Esophagus (tissue), 2 donors: ENCODE data around the gene DDX10. TPM values are rescaled to one million over a fixed set of nuclear protein-coding genes. Genes with fewer than 3 reads are reported as not detected.

Experiments
- H3K27ac ChIP-seq, 2 donors: one replicate each; pipeline ENCODE4 v1.5.1; 2013; ENCODE audit warnings: low read depth in 2 of 2, mild to moderate bottlenecking in 2 of 2, inconsistent platforms in 1 of 2, low read length in 1 of 2, moderate library complexity in 1 of 2
- H3K27me3 ChIP-seq, 2 donors: one replicate each; pipeline ENCODE4 v1.6.1; 2013; ENCODE audit warnings: low read length in 2 of 2, control low read depth in 1 of 2, mild to moderate bottlenecking in 1 of 2; ENCODE audit not compliant: insufficient read depth in 2 of 2, control insufficient read depth in 1 of 2
- H3K36me3 ChIP-seq, 2 donors: one replicate each; pipeline ENCODE4 v1.6.1; 2013; ENCODE audit warnings: low read length in 1 of 2; ENCODE audit not compliant: control insufficient read depth in 2 of 2, insufficient read depth in 2 of 2
- H3K4me1 ChIP-seq, 2 donors: one replicate each; pipeline ENCODE4 v1.6.1; 2013; ENCODE audit warnings: low read length in 1 of 2; ENCODE audit not compliant: control insufficient read depth in 2 of 2, insufficient read depth in 2 of 2
- H3K4me3 ChIP-seq, 2 donors: one replicate each; pipeline ENCODE4 v1.5.1; 2013; ENCODE audit warnings: low read length in 2 of 2, mild to moderate bottlenecking in 2 of 2, low read depth in 1 of 2, moderate library complexity in 1 of 2
- H3K9me3 ChIP-seq, 2 donors: one replicate each; pipeline ENCODE4 v1.6.1; 2013; ENCODE audit warnings: mild to moderate bottlenecking in 2 of 2, low read depth in 1 of 2, low read length in 1 of 2, moderate library complexity in 1 of 2; ENCODE audit not compliant: control insufficient read depth in 2 of 2, insufficient read depth in 1 of 2
- WGBS, 2 donors: extraction: QIAGEN DNeasy Blood & Tissue Kit; methylation state at CpG; one replicate each; pipeline ENCODE4 v1.1.7; 2013; 5-methylcytosine and 5-hydroxymethylcytosine counted together
- polyA plus RNA-seq, 2 donors: library from polyadenylated mRNA; stranded (reverse); fragments of 200-250 nt; gene quantifications; one replicate each; pipeline ENCODE4 v1.2.3, GENCODE V29; 2013
- donor health status: healthy with polysubstance abuse.
- donor health status: Bipolar disorder and iron deficiency.

The DDX10 gene
- polyA plus RNA-seq, 2 donors: 11.8 to 12.9 TPM

DNA sequence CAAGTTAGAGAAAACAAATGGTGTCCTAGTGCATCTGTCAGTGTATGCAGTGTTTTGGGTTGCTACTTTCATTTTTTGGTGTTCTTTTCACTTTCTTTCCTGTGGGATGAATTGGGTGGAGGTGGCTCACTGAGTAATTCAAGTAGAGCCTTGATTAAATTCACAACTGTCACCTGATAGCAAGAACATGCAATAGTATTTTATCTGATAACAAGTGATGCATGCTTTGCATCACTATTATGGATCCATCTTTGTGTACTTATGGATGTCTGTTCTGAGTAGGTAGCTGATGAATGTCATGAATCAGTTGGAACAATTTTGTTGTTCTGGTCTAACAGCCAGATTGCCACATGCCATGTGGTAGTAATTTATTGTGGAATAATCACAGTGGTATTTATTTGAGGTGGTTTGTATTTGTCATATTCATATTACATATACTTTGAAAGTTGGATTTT, 87.5 kb downstream of the DDX10 start:
- H3K36me3 ChIP-seq: no peaks in the 10 kb centered on the region
- no peaks in the 10 kb centered on the region for H3K4me1 ChIP-seq
- no peak overlapping the region for H3K4me3 ChIP-seq
- no peaks in the 10 kb centered on the region for H3K9me3 ChIP-seq
- H3K27ac ChIP-seq: no peak overlapping the region
- no peaks in the 10 kb centered on the region for H3K27me3 ChIP-seq

- H3K27ac ChIP-seq: no peak overlapping the region
- H3K4me1 ChIP-seq: no peaks in the 10 kb centered on the region
- no peaks in the 10 kb centered on the region for H3K36me3 ChIP-seq
- whole genome bisulfite sequencing, 2 donors: 32 to 36% methylated on average over 2 of the region's 2 CpGs
- H3K27me3 ChIP-seq: no peaks in the 10 kb centered on the region
- no peaks in the 10 kb centered on the region for H3K9me3 ChIP-seq
- no peak overlapping the region for H3K4me3 ChIP-seq
These were observed 90.2 kb downstream of the DDX10 start for GRCh38 chr11:108754901-108755625.

GRCh38 chr11:108757630-108758029, 92.8 kb downstream of the DDX10 start:
- H3K4me1 ChIP-seq: no peaks in the 10 kb centered on the region
- no peak overlapping the region for H3K27ac ChIP-seq
- no peaks in the 10 kb centered on the region for H3K36me3 ChIP-seq
- H3K9me3 ChIP-seq: no peaks in the 10 kb centered on the region
- no peak overlapping the region for H3K4me3 ChIP-seq
- WGBS, 2 donors: 66 to 79% methylated on average over 3 of the region's 3 CpGs
- H3K27me3 ChIP-seq: no peaks in the 10 kb centered on the region

GRCh38 chr11:108758458-108758857, 93.6 kb downstream of the DDX10 start:
- no peak overlapping the region for H3K4me3 ChIP-seq
- no peaks in the 10 kb centered on the region for H3K9me3 ChIP-seq
- H3K27me3 ChIP-seq: no peaks in the 10 kb centered on the region
- H3K36me3 ChIP-seq: no peaks in the 10 kb centered on the region
- H3K4me1 ChIP-seq: no peaks in the 10 kb centered on the region
- no peak overlapping the region for H3K27ac ChIP-seq
- WGBS, 2 donors: 67 to 77% methylated on average over 2 of the region's 2 CpGs

GRCh38 chr11:108766596-108767173, 101.8 kb downstream of the DDX10 start:
- Histone ChIP-seq H3K27ac (no peak overlapping the region), H3K4me3 (no peak overlapping the region), H3K36me3 (no peaks in the 10 kb centered on the region), H3K9me3 (no peaks in the 10 kb centered on the region), H3K4me1 (no peaks in the 10 kb centered on the region), H3K27me3 (no peaks in the 10 kb centered on the region)
- WGBS, 2 donors: 86 to 88% methylated on average over 6 of the region's 6 CpGs

- H3K36me3 ChIP-seq: no peaks in the 10 kb centered on the region
- H3K27me3 ChIP-seq: no peaks in the 10 kb centered on the region
- no peak overlapping the region for H3K4me3 ChIP-seq
- no peak overlapping the region for H3K27ac ChIP-seq
- 91 to 99% methylated on average over 3 of the region's 3 CpGs for WGBS, 2 donors
- H3K9me3 ChIP-seq: no peaks in the 10 kb centered on the region
- H3K4me1 ChIP-seq: no peaks in the 10 kb centered on the region
These were observed 103.5 kb downstream of the DDX10 start for GRCh38 chr11:108768370-108768769.

- Histone ChIP-seq H3K4me3 (no peak overlapping the region), H3K27ac (no peak overlapping the region), H3K9me3 (no peaks in the 10 kb centered on the region), H3K36me3 (no peaks in the 10 kb centered on the region), H3K4me1 (no peaks in the 10 kb centered on the region), H3K27me3 (no peaks in the 10 kb centered on the region)
- WGBS, 2 donors: 56 to 66% methylated on average over 1 of the region's 1 CpG
These were observed 104.1 kb downstream of the DDX10 start for GRCh38 chr11:108768964-108769363.

GRCh38 chr11:108774037-108774730, 109.3 kb downstream of the DDX10 start:
- 69 to 75% methylated on average over 5 of the region's 5 CpGs for WGBS, 2 donors
- H3K9me3 ChIP-seq: no peaks in the 10 kb centered on the region
- no peak overlapping the region for H3K27ac ChIP-seq

GRCh38 chr11:108775324-108775723, 110.5 kb downstream of the DDX10 start:
- Histone ChIP-seq H3K4me1 (no peaks in the 10 kb centered on the region), H3K36me3 (no peaks in the 10 kb centered on the region), H3K27ac (no peak overlapping the region), H3K4me3 (no peak overlapping the region), H3K9me3 (no peaks in the 10 kb centered on the region), H3K27me3 (no peaks in the 10 kb centered on the region)
- WGBS, 2 donors: 86 to 90% methylated on average over 1 of the region's 1 CpG

More at GRCh38 chr11:108774037-108774730, 109.3 kb downstream of the DDX10 start:
- no peaks in the 10 kb centered on the region for H3K36me3 ChIP-seq
- H3K27me3 ChIP-seq: no peaks in the 10 kb centered on the region
- H3K4me3 ChIP-seq: no peak overlapping the region
- H3K4me1 ChIP-seq: no peaks in the 10 kb centered on the region
